ENCODE results near the gene TRIL. TPM values are rescaled to one million over a fixed set of nuclear protein-coding genes. Genes with fewer than 3 reads are reported as not detected.
A peak's percentile ranks its signal among the peaks of the same experiment; 100 is the strongest.

Gene TRIL
- total and polyA plus RNA-seq, 2 of the 4 experiments (the other 2 are of a cell fraction), result under 0.01 to 0.09 TPM

GRCh38 chr7:28988091-28988490 lies 30.0 kb upstream of the TRIL start:
- peaks cover 15% of the 10 kb centered on the region for H3K9me1 ChIP-seq (ENCODE audit: insufficient read depth, low read length)
- H3K9ac ChIP-seq (ENCODE audit: low read depth, low read length), result no peak overlapping the region
- peak overlapping the region; percentile 23 for H2AK9ac ChIP-seq (replicated peaks; ENCODE audit: low read depth, low read length, poor library complexity)
- H3K18ac ChIP-seq (ENCODE audit: low read depth, low read length), result no peak overlapping the region
- DNase-seq, result peak; percentile 38
- dilution Hi-C loops (cut with HindIII; ENCODE audit: low sequenced_read_pairs, unreplicated experiment), result no loop called here
- no peak overlapping the region for H3K23ac ChIP-seq (ENCODE audit: low read depth, low read length)
- 0 out of 2 replicates have a peak overlapping the region, but pooled peaks have one; percentile 40 for H2BK120ac ChIP-seq (ENCODE audit: low read depth, low read length)
- no peaks in the 10 kb centered on the region for H3K79me1 ChIP-seq (ENCODE audit: low read depth in 1 of 2, low read length in 2 of 2)
- in situ Hi-C loops (cut with MboI; ENCODE audit: low sequenced_read_pairs), result no loop called here
- no peaks in the 10 kb centered on the region for H3K36me3 ChIP-seq (ENCODE audit: control insufficient read depth, insufficient read depth, low read length)
- intact Hi-C loops (cut with micrococcal nuclease), result loop anchor here (2.0 kb wide), 1 partner anchor 29 kb away; the partner anchor contains the start of gene TRIL
- H3K56ac ChIP-seq (ENCODE audit: extremely low read depth, insufficient read depth, low read length), result no peak overlapping the region
- no peak for ATAC-seq (ENCODE audit: low read depth)
- no peak overlapping the region; the same call in 1 of the 2 replicates for H3K4me2 ChIP-seq (ENCODE audit: low read depth, low read length)
- H3K14ac ChIP-seq (replicated peaks; ENCODE audit: low read depth, low read length), result no peak overlapping the region
- no peaks in the 10 kb centered on the region for H4K20me1 ChIP-seq (ENCODE audit: insufficient read depth, low read length)
- POLR2A ChIA-PET (ENCODE audit: unreplicated experiment), result no interaction called here
- peak overlapping the region; percentile 6; the same call in 1 of the 2 replicates for H3K4ac ChIP-seq (ENCODE audit: low read depth, low read length)
- H3K4me3 ChIP-seq (ENCODE audit: insufficient read depth, low read depth, low read length), result no peak overlapping the region
- WGBS, 2 experiments (ENCODE audit: extremely low coverage in 2 of 2, insufficient read length in 1 of 2), result no CpG with 5 or more reads among the region's 5 CpGs
- no peak overlapping the region for H4K5ac ChIP-seq (ENCODE audit: low read depth, low read length)
- H4K8ac ChIP-seq (ENCODE audit: low read depth in 2 of 2, low read length in 2 of 2), result no peak overlapping the region
- no peak overlapping the region for H2AFZ ChIP-seq (replicated peaks; ENCODE audit: low read length, poor library complexity)
- peak overlapping the region; percentile 20; the same call in 1 of the 2 replicates for H2AK5ac ChIP-seq (ENCODE audit: low read depth, low read length)
- CTCF ChIA-PET, result interaction anchor here (0.6 kb wide), 1 partner anchor 175 kb away, joined by 3 read pairs; no protein-coding TSS in a partner anchor
- 0 out of 2 replicates have a peak overlapping the region, but pooled peaks have one; percentile 21 for H2BK20ac ChIP-seq (ENCODE audit: low read depth, low read length)
- H3K4me1 ChIP-seq (ENCODE audit: control insufficient read depth, insufficient read depth, low read length), result peaks cover 22% of the 10 kb centered on the region
- BruUV-seq (replicated peaks), result no TSS peak
- no peak overlapping the region for H3K27ac ChIP-seq (ENCODE audit: insufficient read depth, low read length)
- H4K91ac ChIP-seq (ENCODE audit: insufficient read depth, low read depth, low read length), result no peak overlapping the region
- H2BK15ac ChIP-seq (ENCODE audit: low read depth, low read length), result no peak overlapping the region; the same call in 2 of the 3 replicates
- H3K27me3 ChIP-seq (ENCODE audit: control insufficient read depth, insufficient read depth, low read length), result peaks cover 2% of the 10 kb centered on the region; the same call in 1 of the 2 replicates
- H2BK5ac ChIP-seq (ENCODE audit: low read depth, low read length, poor library complexity, severe bottlenecking), result no peak overlapping the region
- no peaks in the 10 kb centered on the region for H3K9me3 ChIP-seq (ENCODE audit: control insufficient read depth, insufficient read depth, low read length)
- no peak for TF ChIP-seq RFX5 (IDR thresholded peaks at IDR 0.05; ENCODE audit: low read depth, low read length)
